HepG2 (cell line): ENCODE results near the gene PRR19. TPM values are rescaled to one million over a fixed set of nuclear protein-coding genes. Genes with fewer than 3 reads are reported as not detected.
A peak's percentile ranks its signal among the peaks of the same experiment; 100 is the strongest.

Source experiments
- FIP1L1 ChIP-seq: fragments of 200-400 bp; formaldehyde crosslinking; IDR thresholded peaks from 2 replicates; pipeline ENCODE4 v1.6.1; 2018; ENCODE audit warnings: low read depth, mild to moderate bottlenecking, low read length, moderate library complexity, borderline replicate concordance; ENCODE audit not compliant: insufficient read depth
- FOSL2 ChIP-seq: sonication (generic); formaldehyde crosslinking; IDR thresholded peaks from 2 replicates; pipeline ENCODE4 v1.4.0; 2020; ENCODE audit warnings: missing genetic modification reagents
- MAF1 ChIP-seq: sonication (generic); formaldehyde crosslinking; IDR thresholded peaks from 2 replicates; pipeline ENCODE4 v1.5.0; 2020; ENCODE audit warnings: missing genetic modification reagents, borderline replicate concordance
- NBN ChIP-seq: fragments of 450-650 bp; conservative IDR thresholded peaks from 2 replicates; pipeline ENCODE4 v1.6.1; 2017
- NFE2L1 ChIP-seq: sonication (generic); formaldehyde crosslinking; IDR thresholded peaks from 2 replicates; pipeline ENCODE4 v1.4.0; 2020; ENCODE audit warnings: missing genetic modification reagents, mild to moderate bottlenecking, borderline replicate concordance
- NR2F1 ChIP-seq, 2 experiments: fragments of 450-650 bp in 1 of 2; formaldehyde crosslinking in 1 of 2; IDR thresholded peaks; 2 replicates each; pipeline versions ENCODE4 v1.5.0 to v1.6.1; 2016 to 2020; ENCODE audit warnings: mild to moderate bottlenecking in 1 of 2, missing compliant biosample characterization in 1 of 2, missing genetic modification reagents in 1 of 2, moderate library complexity in 1 of 2
- PCBP1 ChIP-seq: fragments of 200-400 bp; formaldehyde crosslinking; IDR thresholded peaks from 2 replicates; pipeline ENCODE4 v1.6.1; 2017; ENCODE audit warnings: mild to moderate bottlenecking, low read depth, low read length, borderline replicate concordance
- SNAPC4 ChIP-seq: sonication (generic); formaldehyde crosslinking; IDR thresholded peaks from 2 replicates; pipeline ENCODE4 v1.4.0; 2020; ENCODE audit warnings: mild to moderate bottlenecking, missing genetic modification reagents
- SRSF1 ChIP-seq: fragments of 200-400 bp; formaldehyde crosslinking; optimal IDR thresholded peaks from 2 replicates; pipeline ENCODE3; 2017; ENCODE audit warnings: mild to moderate bottlenecking, low read depth, low read length, moderate library complexity
- TEAD2 ChIP-seq: sonication (generic); formaldehyde crosslinking; IDR thresholded peaks from 2 replicates; pipeline ENCODE4 v1.9.0; 2021; ENCODE audit warnings: missing genetic modification reagents
- WIZ ChIP-seq: sonication (generic); formaldehyde crosslinking; IDR thresholded peaks from 2 replicates; pipeline ENCODE4 v1.5.1; 2020; ENCODE audit warnings: mild to moderate bottlenecking, missing genetic modification reagents
- ZMYM4 ChIP-seq: sonication (generic); formaldehyde crosslinking; IDR thresholded peaks from 2 replicates; pipeline ENCODE4 v1.8.1; 2023; ENCODE audit warnings: mild to moderate bottlenecking, missing genetic modification reagents
- ZNF496 ChIP-seq: sonication (generic); formaldehyde crosslinking; IDR thresholded peaks from 2 replicates; pipeline ENCODE4 v1.8.1; 2023; ENCODE audit warnings: mild to moderate bottlenecking, moderate library complexity, missing genetic modification reagents; ENCODE audit not compliant: insufficient replicate concordance
- ZNF543 ChIP-seq: sonication (generic); formaldehyde crosslinking; IDR thresholded peaks from 2 replicates; pipeline ENCODE4 v1.4.0; 2020; ENCODE audit warnings: mild to moderate bottlenecking, missing genetic modification reagents
- ZNF780A ChIP-seq: sonication (generic); formaldehyde crosslinking; IDR thresholded peaks from 2 replicates; pipeline ENCODE4 v1.8.0; 2022; ENCODE audit warnings: mild to moderate bottlenecking, missing genetic modification reagents, moderate library complexity
- ZSCAN29 ChIP-seq: sonication (generic); formaldehyde crosslinking; conservative IDR thresholded peaks from 2 replicates; pipeline ENCODE4 v1.4.0; 2020; ENCODE audit warnings: mild to moderate bottlenecking, missing genetic modification reagents
- polyA plus RNA-seq, 8 experiments: library from polyadenylated mRNA; depleted of rRNA in 3 of 8; stranded (reverse) in 7 of 8; unstranded in 1 of 8; fragments of >200 nt; fragmentation: Illumina TruSeq in 4 of 8; extraction: Trizol in 4 of 8; gene quantifications; 2 replicates each; pipeline versions ENCODE4 v1.2.1 to v1.2.3, GENCODE V29; 2011 to 2016; ENCODE audit warnings: low read depth in 4 of 8, missing spikeins in 1 of 8, mixed read lengths in 1 of 8; ENCODE audit not compliant: insufficient read depth in 1 of 8
- total RNA-seq, 5 experiments: library from RNA; depleted of rRNA; stranded (reverse); fragments of >200 nt; fragmentation: Illumina TruSeq; extraction: Trizol; gene quantifications; 2 replicates each; pipeline ENCODE4 v1.2.3, GENCODE V29; 2016; ENCODE audit warnings: low read depth in 1 of 5
- TF ChIP-seq, protein P1 (sequence below): sonication (generic); formaldehyde crosslinking; conservative IDR thresholded peaks from 2 replicates; pipeline ENCODE4 v1.8.0; 2022; ENCODE audit warnings: low read depth, missing genetic modification reagents
- TF ChIP-seq, protein P2 (sequence below): IDR thresholded peaks from 2 replicates; pipeline ENCODE4 v1.6.1; 2016; ENCODE audit warnings: missing compliant biosample characterization, missing genetic modification reagents, borderline replicate concordance
- TF ChIP-seq, protein P3 (sequence below): sonication (generic); formaldehyde crosslinking; IDR thresholded peaks from 2 replicates; pipeline ENCODE4 v1.4.0; 2020; ENCODE audit warnings: low read depth, mild to moderate bottlenecking, missing genetic modification reagents
- TF ChIP-seq, protein P4 (sequence below): IDR thresholded peaks from 2 replicates; pipeline ENCODE4 v1.6.1; 2016; ENCODE audit warnings: mild to moderate bottlenecking, missing biosample characterization, missing genetic modification reagents

The PRR19 gene
- total and polyA plus RNA-seq, 2 of the 13 experiments (the other 11 are each of a cell fraction or from before 2014, with no cell fraction given), result 0.21 to 0.33 TPM

GRCh38 chr19:42281146-42281826, 20.6 kb upstream of the PRR19 start (continued):
- TF ChIP-seq, protein P1, sequence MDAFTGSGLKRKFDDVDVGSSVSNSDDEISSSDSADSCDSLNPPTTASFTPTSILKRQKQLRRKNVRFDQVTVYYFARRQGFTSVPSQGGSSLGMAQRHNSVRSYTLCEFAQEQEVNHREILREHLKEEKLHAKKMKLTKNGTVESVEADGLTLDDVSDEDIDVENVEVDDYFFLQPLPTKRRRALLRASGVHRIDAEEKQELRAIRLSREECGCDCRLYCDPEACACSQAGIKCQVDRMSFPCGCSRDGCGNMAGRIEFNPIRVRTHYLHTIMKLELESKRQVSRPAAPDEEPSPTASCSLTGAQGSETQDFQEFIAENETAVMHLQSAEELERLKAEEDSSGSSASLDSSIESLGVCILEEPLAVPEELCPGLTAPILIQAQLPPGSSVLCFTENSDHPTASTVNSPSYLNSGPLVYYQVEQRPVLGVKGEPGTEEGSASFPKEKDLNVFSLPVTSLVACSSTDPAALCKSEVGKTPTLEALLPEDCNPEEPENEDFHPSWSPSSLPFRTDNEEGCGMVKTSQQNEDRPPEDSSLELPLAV (CRISPR knock-in tag), result no peak
- TF ChIP-seq ZNF780A (CRISPR knock-in tag) (no peak), NR2F1 (CRISPR knock-in tag; IDR thresholded peaks at IDR 0.05) (no peak), SNAPC4 (CRISPR knock-in tag) (0 out of 2 replicates have a peak, but pooled peaks have one; percentile 36), MAF1 (no peak), PCBP1 (no peak), ZNF496 (CRISPR knock-in tag) (no peak), ZSCAN29 (CRISPR knock-in tag) (no peak), NFE2L1 (CRISPR knock-in tag) (no peak), ZMYM4 (CRISPR knock-in tag) (no peak), NBN (no peak), ZNF543 (CRISPR knock-in tag) (no peak), FOSL2 (CRISPR knock-in tag) (no peak), TEAD2 (CRISPR knock-in tag) (no peak), WIZ (CRISPR knock-in tag) (no peak), SRSF1 (peak; percentile 98), FIP1L1 (no peak)
- TF ChIP-seq, protein P2, sequence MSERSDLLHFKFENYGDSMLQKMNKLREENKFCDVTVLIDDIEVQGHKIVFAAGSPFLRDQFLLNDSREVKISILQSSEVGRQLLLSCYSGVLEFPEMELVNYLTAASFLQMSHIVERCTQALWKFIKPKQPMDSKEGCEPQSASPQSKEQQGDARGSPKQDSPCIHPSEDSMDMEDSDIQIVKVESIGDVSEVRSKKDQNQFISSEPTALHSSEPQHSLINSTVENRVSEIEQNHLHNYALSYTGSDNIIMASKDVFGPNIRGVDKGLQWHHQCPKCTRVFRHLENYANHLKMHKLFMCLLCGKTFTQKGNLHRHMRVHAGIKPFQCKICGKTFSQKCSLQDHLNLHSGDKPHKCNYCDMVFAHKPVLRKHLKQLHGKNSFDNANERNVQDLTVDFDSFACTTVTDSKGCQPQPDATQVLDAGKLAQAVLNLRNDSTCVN (CRISPR knock-in tag), result no peak
- TF ChIP-seq, protein P3, sequence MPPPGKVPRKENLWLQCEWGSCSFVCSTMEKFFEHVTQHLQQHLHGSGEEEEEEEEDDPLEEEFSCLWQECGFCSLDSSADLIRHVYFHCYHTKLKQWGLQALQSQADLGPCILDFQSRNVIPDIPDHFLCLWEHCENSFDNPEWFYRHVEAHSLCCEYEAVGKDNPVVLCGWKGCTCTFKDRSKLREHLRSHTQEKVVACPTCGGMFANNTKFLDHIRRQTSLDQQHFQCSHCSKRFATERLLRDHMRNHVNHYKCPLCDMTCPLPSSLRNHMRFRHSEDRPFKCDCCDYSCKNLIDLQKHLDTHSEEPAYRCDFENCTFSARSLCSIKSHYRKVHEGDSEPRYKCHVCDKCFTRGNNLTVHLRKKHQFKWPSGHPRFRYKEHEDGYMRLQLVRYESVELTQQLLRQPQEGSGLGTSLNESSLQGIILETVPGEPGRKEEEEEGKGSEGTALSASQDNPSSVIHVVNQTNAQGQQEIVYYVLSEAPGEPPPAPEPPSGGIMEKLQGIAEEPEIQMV (CRISPR knock-in tag), result 0 out of 2 replicates have a peak, but pooled peaks have one; percentile 5
- TF ChIP-seq, protein P4, sequence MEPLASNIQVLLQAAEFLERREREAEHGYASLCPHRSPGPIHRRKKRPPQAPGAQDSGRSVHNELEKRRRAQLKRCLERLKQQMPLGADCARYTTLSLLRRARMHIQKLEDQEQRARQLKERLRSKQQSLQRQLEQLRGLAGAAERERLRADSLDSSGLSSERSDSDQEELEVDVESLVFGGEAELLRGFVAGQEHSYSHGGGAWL (CRISPR knock-in tag), result no peak
